Calu3 (cell line): ENCODE results near the gene NUP210. TPM values are rescaled to one million over a fixed set of nuclear protein-coding genes. Genes with fewer than 3 reads are reported as not detected.

ENCODE experiments used
- BruUV-seq: library from RNA; stranded (reverse); fragments of 400-500 nt; replicated peaks from 2 replicates; lab custom pipeline; 2021; lab: Mats Ljungman, UMichigan
- CTCF ChIA-PET: fragments of 300-600 bp; sonication (Branson Sonifier 250); formaldehyde crosslinking; loops from one replicate; lab custom pipeline; 2022; ENCODE audit warnings: antibody characterized with exemption; lab: Charles Lee
- DNase-seq: peaks from one replicate; pipeline ENCODE4 v3.0.0; 2022
- H3K27ac Mint-ChIP-seq: one replicate; pipeline ENCODE4 v1.8.0; 2022; ENCODE audit warnings: mixed read lengths; ENCODE audit not compliant: unreplicated experiment
- H3K27me3 Mint-ChIP-seq: one replicate; pipeline ENCODE4 v1.8.0; 2022; ENCODE audit warnings: mixed read lengths; ENCODE audit not compliant: unreplicated experiment
- H3K36me3 Mint-ChIP-seq: one replicate; pipeline ENCODE4 v1.8.0; 2022; ENCODE audit warnings: mild to moderate bottlenecking, moderate library complexity, mixed read lengths; ENCODE audit not compliant: insufficient read depth, unreplicated experiment
- H3K4me1 Mint-ChIP-seq: one replicate; pipeline ENCODE4 v1.8.0; 2022; ENCODE audit warnings: mild to moderate bottlenecking, low read depth, mixed read lengths; ENCODE audit not compliant: unreplicated experiment
- H3K4me3 Mint-ChIP-seq: one replicate; pipeline ENCODE4 v1.8.0; 2022; ENCODE audit warnings: mild to moderate bottlenecking, low read depth, moderate library complexity, mixed read lengths; ENCODE audit not compliant: unreplicated experiment
- H3K9me3 Mint-ChIP-seq: one replicate; pipeline ENCODE4 v1.8.0; 2022; ENCODE audit warnings: low read depth, mixed read lengths; ENCODE audit not compliant: unreplicated experiment
- CTCF ChIP-seq: fragments of 200-600 bp; IDR thresholded peaks from one replicate; pipeline ENCODE4 v1.8.0; 2022; ENCODE audit warnings: antibody characterized with exemption; ENCODE audit not compliant: unreplicated experiment
- intact Hi-C: fragments of 100-400 bp; cut with micrococcal nuclease; formaldehyde crosslinking; loops from one replicate; pipeline ENCODE4 v1.10.0; 2022; ENCODE audit not compliant: unreplicated experiment
- total RNA-seq: library from RNA; stranded (reverse); gene quantifications from 2 replicates; pipeline ENCODE4 v1.2.3, GENCODE V29; 2022

The NUP210 gene
- total RNA-seq, 1 experiment from 2014 or later = 76.9 TPM

GRCh38 chr3:13289771-13290285 lies 130.3 kb downstream of the NUP210 start:
- H3K4me3 Mint-ChIP-seq = no peak overlapping the region
- no peak overlapping the region for H3K27ac Mint-ChIP-seq
- H3K4me1 Mint-ChIP-seq = no peaks in the 10 kb centered on the region
- peaks cover 6% of the 10 kb centered on the region for H3K9me3 Mint-ChIP-seq
- no peak for DNase-seq
- intact Hi-C loops = loop anchor here (10.0 kb wide), 1 partner anchor 195 kb away; no protein-coding TSS in a partner anchor
- no peak for TF ChIP-seq CTCF
- no peaks in the 10 kb centered on the region for H3K36me3 Mint-ChIP-seq
- H3K27me3 Mint-ChIP-seq = peaks cover 46% of the 10 kb centered on the region
- CTCF ChIA-PET = no interaction called here
- no TSS peak for BruUV-seq

- DNase-seq = no peak
- intact Hi-C loops = loop anchor here (10.0 kb wide), 1 partner anchor 194 kb away; no protein-coding TSS in a partner anchor
- H3K4me3 Mint-ChIP-seq = no peak overlapping the region
- no TSS peak for BruUV-seq
- peaks cover 44% of the 10 kb centered on the region for H3K27me3 Mint-ChIP-seq
- H3K36me3 Mint-ChIP-seq = peaks cover 3% of the 10 kb centered on the region
- peaks cover 6% of the 10 kb centered on the region for H3K9me3 Mint-ChIP-seq
- H3K27ac Mint-ChIP-seq = no peak overlapping the region
- H3K4me1 Mint-ChIP-seq = no peaks in the 10 kb centered on the region
- no peak for TF ChIP-seq CTCF
- CTCF ChIA-PET = no interaction called here
These were observed 131.1 kb downstream of the NUP210 start for GRCh38 chr3:13288732-13289718.

- H3K36me3 Mint-ChIP-seq = peaks cover 6% of the 10 kb centered on the region
- BruUV-seq = no TSS peak
- no peak overlapping the region for H3K27ac Mint-ChIP-seq
- H3K4me1 Mint-ChIP-seq = no peaks in the 10 kb centered on the region
- peaks cover 37% of the 10 kb centered on the region for H3K27me3 Mint-ChIP-seq
- CTCF ChIA-PET = no interaction called here
- no peak for DNase-seq
- intact Hi-C loops = loop anchor here (10.0 kb wide), 1 partner anchor 193 kb away; no protein-coding TSS in a partner anchor
- H3K9me3 Mint-ChIP-seq = peaks cover 6% of the 10 kb centered on the region
- H3K4me3 Mint-ChIP-seq = no peak overlapping the region
- no peak for TF ChIP-seq CTCF
These were observed 132.3 kb downstream of the NUP210 start for GRCh38 chr3:13287833-13288232.

- Mint-ChIP-seq H3K9me3 (peaks cover 6% of the 10 kb centered on the region), H3K4me1 (no peaks in the 10 kb centered on the region), H3K4me3 (no peak overlapping the region), H3K27me3 (peaks cover 36% of the 10 kb centered on the region), H3K27ac (no peak overlapping the region), H3K36me3 (peaks cover 6% of the 10 kb centered on the region)
- no peak for TF ChIP-seq CTCF
- intact Hi-C loops = loop anchor here (10.0 kb wide), 1 partner anchor 192 kb away; no protein-coding TSS in a partner anchor
- DNase-seq = no peak
- CTCF ChIA-PET = no interaction called here
- no TSS peak for BruUV-seq
These were observed 133.2 kb downstream of the NUP210 start for GRCh38 chr3:13286873-13287272.
